Activated CD4-positive, alpha-beta T cell treated with anti-CD3 and anti-CD28 coated beads for 24 hours (primary cell): Measurements from ENCODE around the gene HS3ST5.
"Not testable (repeated sequence)": the region's sequence is repeated elsewhere in the genome, so short reads cannot be mapped to it uniquely, and the experiment has no call there.

Source experiments
- DNase-seq, 2 donors: peaks; one replicate each; pipeline ENCODE4 v3.0.0-alpha.2; 2020; ENCODE audit warnings: low read depth in 2 of 2

The HS3ST5 gene

DNA sequence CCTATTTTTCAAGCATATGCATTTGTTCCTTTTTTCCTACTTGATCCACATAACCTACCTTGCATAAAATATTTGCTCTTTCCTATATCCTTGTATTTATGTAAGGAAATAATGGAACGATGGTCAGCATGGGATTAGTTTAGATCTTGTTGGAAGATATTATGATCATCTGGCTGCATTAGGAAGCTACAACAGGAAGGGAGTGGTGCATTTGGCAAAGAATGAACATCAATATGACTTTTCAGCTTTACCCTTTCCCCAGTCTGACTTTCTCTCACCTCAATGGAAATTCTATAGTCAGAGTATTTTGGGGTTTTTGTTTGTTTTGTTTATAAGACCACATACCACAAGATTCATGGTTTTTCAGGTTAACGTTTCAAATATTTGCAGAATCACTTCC, 66.0 kb downstream of the HS3ST5 start:
- no peak for DNase-seq

DNA sequence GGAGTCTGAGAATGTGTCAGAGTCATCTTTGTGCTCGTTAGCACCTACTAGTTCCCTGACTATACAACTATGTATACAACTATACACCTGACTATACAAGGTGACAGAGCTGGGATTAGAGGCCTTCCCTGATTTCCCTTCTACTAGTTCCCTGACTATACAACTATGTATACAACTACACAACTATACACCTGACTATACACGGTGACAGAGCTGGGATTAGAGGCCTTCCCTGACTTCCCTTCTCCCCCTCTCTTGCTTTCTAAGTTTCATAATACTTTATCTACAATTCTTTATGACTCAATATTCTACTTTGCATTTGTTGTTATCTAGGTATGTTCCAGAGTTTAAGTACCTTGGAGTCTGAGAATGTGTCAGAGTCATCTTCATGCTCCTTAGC, 68.0 kb downstream of the HS3ST5 start:
- no peak for DNase-seq

DNA sequence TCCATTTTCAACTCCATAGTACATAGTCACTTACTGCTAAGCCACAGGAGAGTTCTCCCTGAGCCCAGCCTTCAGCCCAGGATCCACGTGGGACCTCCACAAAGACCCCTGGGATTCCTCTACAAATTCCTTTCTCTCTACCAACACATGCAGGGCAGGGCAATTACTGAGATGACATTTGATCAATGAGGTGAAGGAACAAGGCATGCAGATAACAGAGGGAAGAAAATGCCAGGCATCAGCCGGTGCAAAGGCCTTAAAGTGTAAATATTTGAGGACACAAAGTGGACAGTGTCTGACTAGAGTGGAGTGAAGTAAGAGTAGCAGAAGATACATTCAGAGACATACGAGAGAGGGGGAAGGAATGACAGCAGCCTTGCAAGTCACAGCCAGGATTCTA, 70.2 kb downstream of the HS3ST5 start:
- DNase-seq = no peak

DNA sequence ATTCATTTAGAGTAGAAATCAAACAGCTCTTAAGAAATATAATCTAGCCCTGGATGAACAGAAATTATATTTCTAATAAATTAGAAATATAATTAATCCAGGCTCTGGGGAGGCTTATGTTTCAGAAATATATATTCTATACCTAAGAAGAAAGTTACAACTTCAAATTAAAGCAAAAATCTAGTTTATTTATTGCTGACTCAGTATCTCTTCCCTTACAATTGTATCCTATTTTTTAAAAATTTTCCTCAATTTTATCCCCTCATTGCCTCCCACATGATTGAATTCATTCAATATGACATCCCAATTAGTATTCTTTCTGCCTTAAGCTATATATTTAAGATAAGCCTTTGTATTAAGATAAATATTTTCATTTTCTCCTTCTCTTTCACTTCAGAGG, 71.4 kb downstream of the HS3ST5 start:
- no peak for DNase-seq

DNA sequence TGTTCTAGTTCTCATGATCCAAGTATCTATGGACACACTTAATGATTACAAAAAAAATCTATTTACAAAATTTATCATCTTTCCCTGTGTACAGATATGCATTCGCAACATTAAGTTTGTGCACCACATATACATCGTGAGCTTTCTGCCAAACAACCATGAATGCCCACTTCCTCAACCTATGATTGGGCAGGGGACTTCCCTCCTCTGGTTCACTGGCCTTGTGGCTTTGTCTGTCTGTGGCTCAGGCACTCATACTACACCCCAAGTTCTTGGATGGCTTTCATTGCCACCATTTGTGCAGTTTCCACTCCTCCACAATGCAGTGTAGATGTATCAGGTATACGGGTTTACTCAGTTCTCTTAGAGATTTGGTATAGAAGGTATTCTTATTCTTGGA, 74.9 kb downstream of the HS3ST5 start:
- no peak for DNase-seq

DNA sequence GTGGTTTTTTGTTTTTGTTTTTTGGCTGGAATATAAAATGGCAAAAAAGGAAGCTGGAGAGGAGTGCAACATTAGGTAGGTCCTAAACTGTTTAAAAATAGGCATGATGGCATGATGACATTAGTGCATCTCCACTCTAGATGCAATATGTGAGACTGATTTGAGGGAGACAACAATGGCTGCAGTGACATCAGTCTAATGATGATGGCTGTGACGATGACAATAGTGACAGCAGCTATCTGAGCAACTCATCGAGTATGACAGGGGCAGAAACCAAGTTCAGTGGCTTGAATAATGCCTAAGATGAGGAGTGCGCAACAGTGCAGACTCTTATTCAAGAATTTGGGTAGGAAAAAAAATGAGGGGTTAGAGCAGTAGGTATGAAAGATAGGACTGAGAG, 82.0 kb downstream of the HS3ST5 start:
- no peak for DNase-seq

DNA sequence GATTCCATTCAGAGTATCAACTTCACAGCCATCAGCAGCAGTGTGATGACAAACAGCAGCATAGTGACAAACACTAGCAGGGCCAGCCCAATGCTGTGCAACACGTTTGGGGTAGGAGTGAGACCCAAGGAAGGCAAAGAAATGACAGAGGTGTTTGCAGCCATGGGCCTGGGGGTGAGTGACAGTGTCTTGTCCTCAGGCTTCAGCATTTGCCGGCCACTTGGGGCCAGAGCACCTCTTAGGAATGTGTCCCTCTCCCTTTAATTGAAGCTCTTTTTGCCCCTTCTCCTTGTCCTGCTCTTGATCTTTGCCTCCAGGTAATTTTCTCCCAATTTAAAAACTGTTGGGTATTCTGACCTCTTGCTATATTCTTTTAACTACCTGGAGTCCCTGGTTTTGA, 84.4 kb downstream of the HS3ST5 start:
- DNase-seq = no peak

DNA sequence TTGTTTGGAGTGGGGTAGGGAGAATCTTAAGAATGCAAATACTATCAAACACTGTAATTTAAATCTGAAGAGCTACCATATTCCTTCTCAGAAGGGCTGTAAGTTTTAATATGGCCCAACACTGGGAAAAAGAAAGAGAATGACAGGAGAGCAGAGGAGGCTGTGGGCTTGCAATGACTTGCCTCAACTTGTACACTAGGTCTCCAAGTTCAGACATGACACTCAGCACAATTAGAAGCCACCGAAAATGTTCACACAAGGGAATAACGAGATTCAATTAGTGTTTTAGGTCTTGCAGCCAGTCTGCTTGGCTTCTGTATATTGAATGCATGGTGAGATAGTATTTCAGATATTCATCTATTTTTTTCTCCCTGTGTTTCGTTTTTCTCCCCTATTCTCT, 89.4 kb downstream of the HS3ST5 start:
- DNase-seq = no peak

DNA sequence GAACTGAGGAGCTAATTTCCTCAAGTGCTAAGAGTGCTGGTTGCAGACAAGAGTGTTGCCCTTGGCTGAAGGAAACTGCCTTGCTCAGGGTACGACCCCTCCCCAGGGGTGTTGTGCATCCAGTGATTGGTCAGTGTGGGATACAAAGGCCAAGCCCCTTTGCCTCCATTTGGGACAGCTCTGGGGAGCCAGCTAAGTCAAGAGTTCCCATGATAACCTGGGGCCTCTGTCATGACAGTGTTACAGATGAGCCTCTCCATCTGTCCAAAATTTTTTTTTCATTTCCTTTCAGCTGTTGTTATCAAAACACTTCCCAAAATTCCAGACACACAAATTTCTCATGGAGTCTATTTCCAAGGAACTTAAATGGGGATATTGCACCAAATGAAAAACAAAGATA, 93.3 kb downstream of the HS3ST5 start:
- no peak for DNase-seq

DNA sequence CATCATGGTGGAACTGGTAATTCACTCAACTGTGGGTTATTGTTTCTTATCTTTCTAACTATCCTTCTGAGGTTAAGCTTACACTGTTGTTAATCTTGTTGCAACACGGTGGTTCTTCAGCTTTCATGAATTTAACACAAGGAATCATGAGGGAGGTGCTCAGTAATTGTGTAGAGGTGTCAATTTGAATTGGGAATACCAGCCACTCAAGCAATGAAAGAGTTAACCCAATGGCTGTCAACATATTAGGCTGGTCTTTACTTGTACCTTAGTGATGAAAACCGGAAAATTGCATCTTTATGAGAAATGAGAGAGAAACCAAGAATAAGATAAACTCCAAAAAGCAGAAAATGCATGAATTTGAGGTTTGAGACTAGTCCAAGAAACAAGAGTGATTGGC, 95.7 kb downstream of the HS3ST5 start:
- DNase-seq = no peak

DNA sequence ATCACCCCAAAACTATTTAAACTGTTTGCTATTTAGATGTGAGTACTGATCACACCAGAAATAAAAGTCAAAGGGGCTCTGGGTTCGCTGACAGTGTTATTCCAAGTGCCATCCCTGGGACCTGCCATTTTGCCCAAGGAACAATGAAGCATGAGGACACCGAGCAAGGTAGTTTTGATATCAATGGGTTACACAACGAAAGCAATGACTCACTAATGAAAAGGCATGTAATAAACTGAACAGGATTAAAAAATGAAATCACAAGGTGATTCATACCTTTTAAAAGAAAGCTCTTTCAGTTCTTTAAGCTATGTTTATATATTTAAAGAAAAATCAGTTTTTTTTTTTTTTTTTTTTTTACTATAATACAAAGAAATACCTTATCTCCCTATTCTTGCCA, 102.0 kb downstream of the HS3ST5 start:
- no peak for DNase-seq

DNA sequence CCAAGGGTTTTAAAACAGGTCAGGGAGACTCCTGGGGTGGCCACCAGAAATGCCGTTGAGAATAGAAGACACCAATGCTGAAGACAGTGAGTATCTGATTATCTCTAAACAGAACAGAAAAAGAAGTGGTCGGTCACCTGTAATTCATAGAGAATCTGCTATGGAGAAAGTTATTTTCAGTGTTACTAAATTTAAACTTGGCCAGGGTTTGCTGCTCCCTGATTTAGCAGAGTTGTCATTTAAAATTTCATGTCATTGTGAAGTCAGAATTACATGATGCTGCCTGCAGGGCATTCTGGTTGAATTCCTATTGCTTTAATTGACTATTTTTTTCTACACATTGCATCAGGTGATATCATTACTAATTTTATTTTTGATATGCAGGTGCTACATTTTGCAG, 114.1 kb downstream of the HS3ST5 start:
- no peak for DNase-seq

DNA sequence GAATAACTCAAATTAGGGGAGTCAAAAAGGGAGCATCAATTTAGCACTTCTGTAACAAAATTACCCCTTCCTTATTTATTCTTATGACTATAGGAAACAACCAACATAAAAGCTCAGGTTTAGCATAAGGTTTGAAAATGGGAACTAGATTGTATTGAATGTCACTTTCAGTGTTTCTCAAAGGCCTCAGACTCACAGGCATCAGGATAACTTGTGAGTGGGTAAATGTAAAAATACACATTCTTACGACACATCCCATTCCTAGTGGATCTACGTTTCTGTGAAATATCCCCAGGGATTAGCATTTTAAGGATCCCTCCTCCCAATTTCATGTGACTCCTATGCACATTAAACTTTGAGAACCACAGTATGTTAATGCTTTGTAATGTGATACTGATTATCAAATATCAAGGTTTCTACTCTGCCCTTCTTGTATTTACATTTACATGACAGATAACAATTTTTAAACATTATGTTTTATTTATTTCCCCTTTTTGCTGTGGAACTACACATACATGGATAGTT, 114.8 kb downstream of the HS3ST5 start:
- no peak for DNase-seq

DNA sequence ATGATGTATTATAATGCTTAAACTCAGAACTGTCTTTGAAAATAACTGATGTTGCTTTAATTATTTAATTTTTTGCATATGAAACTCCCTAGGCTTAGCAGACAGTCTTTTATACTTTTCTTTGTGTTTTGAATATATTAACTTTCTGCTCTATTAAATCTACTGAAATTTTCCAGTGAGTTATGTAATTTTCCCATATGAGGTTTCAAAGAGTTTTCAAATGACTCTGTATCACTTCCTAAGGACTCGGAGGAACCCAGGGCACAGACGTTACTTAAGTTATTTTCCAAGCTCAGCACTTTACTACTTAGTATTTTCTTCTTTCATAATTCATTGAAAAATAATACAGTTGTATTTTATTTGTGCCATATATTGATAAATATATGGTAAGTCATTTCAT, 122.6 kb downstream of the HS3ST5 start:
- DNase-seq = no peak

DNA sequence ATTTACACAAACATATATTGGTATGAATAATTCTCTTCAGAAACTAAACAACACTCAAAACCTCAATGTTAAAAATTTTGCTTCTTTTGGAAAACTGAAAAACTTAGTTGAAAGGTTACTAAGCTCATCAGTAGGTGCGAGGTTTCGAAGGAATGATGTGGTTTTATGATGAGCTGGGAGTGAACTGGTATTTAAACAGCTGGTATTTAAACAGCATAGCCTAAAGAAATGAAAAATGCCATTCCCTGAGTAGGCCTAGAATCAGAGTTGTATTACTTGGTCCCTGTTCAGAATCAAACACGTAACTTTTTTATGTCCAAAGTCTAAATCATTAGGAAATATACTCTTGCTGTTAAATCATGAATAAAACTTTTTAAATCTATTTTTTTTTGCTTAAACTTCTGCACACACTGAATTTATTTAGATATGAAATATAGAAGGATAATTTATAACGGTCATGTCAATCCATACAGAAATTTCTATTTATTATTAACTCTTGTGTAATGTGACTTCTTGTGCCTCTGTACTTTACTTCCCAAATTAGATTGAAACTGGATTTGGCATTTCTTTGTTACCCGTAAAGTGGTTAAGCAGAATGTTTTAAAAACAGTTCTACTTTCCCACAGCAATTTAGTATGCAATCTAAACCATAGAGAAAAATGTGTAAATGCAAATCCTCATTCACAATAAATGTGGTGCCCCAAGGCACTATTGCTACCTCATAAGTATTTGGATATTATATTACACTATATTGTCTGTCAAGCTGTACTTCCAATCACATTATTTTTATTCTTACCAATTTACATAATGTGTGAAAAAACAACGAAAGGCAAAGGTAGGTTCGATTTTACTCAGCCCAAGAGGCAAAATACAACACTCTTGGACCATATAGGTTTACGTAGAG, 124.1 kb downstream of the HS3ST5 start:
- DNase-seq = no peak

DNA sequence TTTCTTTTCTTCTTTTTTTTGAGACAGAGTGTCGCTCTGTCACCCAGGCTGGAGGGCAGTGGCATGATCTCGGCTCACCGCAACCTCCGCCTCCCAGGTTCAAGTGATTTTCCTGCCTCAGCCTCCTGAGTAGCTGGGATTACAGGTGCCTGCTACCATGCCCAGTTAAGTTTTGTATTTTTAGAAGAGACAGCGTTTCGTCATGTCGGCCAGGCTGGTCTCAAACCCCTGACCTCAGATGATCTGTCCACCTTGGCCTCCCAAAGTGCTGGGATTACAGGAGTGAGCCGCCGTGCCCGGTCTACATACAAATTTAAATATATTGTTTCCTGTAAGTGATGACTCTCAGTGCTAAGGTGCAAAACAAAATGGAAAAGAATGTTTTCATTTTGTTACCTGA, 124.8 kb downstream of the HS3ST5 start:
- DNase-seq = not testable (repeated sequence)

DNA sequence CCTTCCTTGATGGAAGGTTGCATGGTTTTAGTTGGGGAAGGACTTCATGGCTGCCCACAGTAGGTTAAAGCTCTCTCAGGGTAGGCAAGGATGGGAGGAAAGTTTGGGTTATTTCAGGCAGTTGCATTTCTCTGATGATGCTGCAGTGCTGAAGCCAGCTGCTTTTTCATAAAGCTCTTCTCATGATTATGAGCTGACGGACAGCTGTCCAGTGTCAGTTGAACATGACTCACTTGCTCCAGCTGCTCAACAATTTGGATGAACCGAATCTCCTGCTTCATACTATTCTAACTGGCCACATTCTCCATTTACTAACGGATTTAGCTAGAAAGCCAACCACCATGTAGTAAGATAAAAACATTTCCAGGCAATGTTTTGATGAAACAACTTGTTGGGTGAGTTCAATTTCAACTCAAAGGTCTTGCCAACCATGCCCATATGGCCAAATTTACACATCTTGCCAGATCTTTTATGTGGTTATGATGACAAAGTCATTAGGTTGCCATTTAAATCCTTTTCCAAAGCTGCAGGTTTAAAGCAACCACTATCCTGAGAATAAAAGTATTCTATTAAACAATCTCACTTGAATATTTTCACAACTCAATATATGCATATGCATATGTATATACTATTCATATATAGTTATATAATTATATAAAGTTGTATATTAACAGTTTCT, 125.9 kb downstream of the HS3ST5 start:
- DNase-seq = no peak

DNA sequence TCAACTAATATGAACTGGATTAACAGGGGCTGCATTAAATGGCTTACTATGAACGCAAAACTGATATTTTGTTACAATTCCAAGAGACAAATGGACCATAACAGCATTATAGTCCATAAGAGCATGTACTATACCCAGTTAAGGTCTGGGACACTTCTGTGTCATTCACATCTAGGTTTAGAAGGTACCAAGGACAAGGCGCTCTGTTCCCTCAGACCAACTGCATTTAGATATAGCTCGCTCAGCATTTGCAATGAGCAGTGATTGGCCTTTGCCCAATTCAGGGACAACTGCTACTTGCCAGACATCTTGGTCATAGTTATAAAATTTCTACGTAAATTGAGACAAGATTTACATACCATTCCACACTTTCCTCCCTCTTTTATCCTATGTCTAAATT, 132.4 kb downstream of the HS3ST5 start:
- DNase-seq = no peak

DNA sequence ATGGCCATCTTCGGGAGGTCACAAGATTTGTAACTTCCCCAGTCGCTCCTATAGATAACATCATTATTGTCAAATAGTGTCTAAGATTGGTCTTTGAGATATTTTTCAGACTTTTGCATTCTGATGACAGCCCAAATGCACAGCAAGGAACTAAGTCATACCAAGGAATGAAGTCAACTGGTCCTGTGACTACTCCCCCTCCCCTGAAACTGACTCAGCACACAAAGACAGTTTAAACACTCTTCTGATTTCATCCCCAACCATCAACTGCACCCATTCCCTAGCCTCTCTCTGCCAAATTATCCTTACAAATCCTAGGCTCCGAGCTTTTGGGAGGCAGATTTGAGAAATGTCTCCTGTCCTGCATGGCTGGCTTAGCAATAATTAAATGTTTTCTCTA, 139.4 kb downstream of the HS3ST5 start:
- no peak for DNase-seq

DNA sequence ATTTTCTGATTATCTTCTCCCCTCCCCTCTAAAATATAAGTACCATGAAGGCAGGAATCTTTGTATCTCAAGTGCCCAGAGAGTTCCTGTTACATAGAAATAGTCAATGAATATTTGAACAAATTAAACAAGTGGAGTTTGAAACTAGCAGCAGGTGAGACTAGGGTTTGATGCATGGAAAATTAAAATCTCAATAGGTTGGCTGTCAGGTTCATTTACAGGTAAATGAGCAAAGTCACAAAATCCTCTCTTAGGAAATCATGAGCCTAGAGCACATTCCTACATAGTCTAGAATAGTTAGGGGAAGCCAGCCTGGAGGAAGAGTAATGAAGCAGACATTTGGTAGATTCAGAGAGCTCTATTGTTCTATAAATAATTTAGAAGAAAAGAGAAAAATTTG, 140.4 kb downstream of the HS3ST5 start:
- DNase-seq = no peak

DNA sequence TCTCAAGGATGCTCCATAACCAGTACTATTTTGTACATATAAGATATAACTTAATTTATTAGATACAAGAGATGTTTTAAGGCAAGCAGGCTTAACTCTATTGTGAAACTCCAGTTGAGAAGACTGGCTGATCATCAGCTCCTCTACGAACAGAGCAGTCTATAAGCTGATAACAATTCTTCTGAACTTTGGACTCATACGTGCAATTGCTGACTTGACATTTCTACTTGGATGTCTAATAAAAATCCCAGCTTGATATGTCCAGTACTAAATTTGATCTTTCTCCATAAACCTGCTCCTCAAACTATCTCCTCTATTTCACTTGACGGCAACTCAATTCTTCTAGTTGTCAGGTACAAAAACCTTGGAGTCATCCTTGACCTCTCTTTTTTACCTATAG, 141.9 kb downstream of the HS3ST5 start:
- no peak for DNase-seq

DNA sequence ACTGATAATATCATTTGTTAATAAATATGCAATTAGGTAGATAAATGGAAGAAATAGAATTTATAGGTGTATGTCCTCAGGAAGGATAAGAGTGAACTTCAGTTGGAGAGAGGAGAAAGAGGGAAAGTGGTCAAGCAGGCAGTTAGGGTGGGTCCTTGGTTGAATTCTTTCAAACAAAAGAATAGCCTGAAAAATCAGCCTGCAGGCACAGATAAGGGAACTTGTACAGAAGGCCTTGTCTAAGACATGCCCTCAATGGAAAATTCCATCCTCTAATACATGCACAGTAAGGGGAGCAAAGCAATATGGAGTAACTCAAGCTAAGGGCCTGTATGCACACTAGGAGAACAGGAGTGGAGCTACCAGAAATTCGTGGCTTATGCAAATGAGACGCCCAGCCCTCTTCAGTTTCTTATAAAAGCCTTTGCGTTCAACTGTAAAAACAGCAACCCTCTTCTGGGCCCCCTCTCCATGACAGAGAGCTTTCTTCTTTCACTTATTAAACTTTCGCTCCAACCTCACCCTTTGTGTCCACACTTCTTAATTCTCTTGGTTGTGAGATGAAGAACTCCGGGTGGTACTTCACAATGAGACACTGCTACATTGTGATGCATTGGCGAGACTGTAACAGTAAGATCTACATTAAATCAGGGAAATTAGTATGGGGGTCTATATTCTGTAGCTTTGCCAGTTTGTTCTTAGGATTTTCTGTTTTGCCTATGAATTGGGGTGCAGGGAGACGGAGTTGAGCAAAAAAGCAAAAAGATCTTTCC, 147.0 kb downstream of the HS3ST5 start:
- no peak for DNase-seq

DNA sequence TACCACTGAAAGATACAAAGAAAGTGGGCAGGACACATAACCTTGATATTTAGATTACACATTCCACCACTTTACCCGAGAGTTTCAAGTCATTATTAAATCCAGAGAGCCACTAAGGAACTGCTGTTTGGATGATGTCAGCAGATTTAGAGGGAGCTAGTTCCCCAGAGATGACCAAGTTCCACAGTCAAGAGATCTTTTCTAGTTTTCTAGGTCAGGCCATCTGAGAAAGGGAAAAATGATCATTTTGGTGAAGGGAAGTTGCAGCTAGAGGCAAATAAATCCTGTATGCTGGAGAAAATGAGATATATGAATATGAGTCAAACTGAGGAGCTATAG, 147.8 kb downstream of the HS3ST5 start:
- DNase-seq = no peak
